ENCODE measurements around the gene HTR6.

The HTR6 gene

GRCh38 chr1:19670787-19671186 lies 6.1 kb downstream of the HTR6 start:
- Histone ChIP-seq H3K4me1 (ENCODE audit: insufficient read depth, low read length, poor library complexity, severe bottlenecking) (no peaks in the 10 kb centered on the region), H3K4me2 (ENCODE audit: low read depth, low read length, poor library complexity, severe bottlenecking) (no peak overlapping the region), H3K4me3 (ENCODE audit: low read length, poor library complexity, severe bottlenecking) (no peak overlapping the region), H3F3A (ENCODE audit: low read depth) (no peaks in the 10 kb centered on the region), H3K9ac (ENCODE audit: low read depth, low read length, poor library complexity, severe bottlenecking) (no peak overlapping the region), H2AFZ (ENCODE audit: low read length) (no peak overlapping the region), H3K79me2 (ENCODE audit: insufficient read depth, low read length) (no peaks in the 10 kb centered on the region), H3K27me3 (ENCODE audit: insufficient read depth, low read length, poor library complexity, severe bottlenecking) (no peaks in the 10 kb centered on the region), H4K20me1 (ENCODE audit: insufficient read depth, low read length, poor library complexity, severe bottlenecking) (no peaks in the 10 kb centered on the region), H3K36me3 (ENCODE audit: insufficient read depth, low read length) (no peaks in the 10 kb centered on the region), H3K9me2 (replicated peaks; ENCODE audit: low read depth, low read length) (no peaks in the 10 kb centered on the region), H3K9me3 (ENCODE audit: insufficient read depth, low read depth, low read length) (no peaks in the 10 kb centered on the region)
- no peak for TF ChIP-seq EZH2phosphoT487 (IDR thresholded peaks at IDR 0.05; ENCODE audit: borderline replicate concordance)
- no peak for TF ChIP-seq CTCF (conservative IDR thresholded peaks at IDR 0.05; ENCODE audit: low read length)

- Histone ChIP-seq H4K20me1 (ENCODE audit: insufficient read depth, low read length, poor library complexity, severe bottlenecking) (no peaks in the 10 kb centered on the region), H3K27me3 (ENCODE audit: insufficient read depth, low read length, poor library complexity, severe bottlenecking) (no peaks in the 10 kb centered on the region), H3K9me2 (replicated peaks; ENCODE audit: low read depth, low read length) (no peaks in the 10 kb centered on the region), H3K79me2 (ENCODE audit: insufficient read depth, low read length) (no peaks in the 10 kb centered on the region), H3K4me1 (ENCODE audit: insufficient read depth, low read length, poor library complexity, severe bottlenecking) (no peaks in the 10 kb centered on the region), H2AFZ (ENCODE audit: low read length) (no peak overlapping the region), H3K4me2 (ENCODE audit: low read depth, low read length, poor library complexity, severe bottlenecking) (no peak overlapping the region), H3K9me3 (ENCODE audit: insufficient read depth, low read depth, low read length) (no peaks in the 10 kb centered on the region), H3K36me3 (ENCODE audit: insufficient read depth, low read length) (no peaks in the 10 kb centered on the region), H3K9ac (ENCODE audit: low read depth, low read length, poor library complexity, severe bottlenecking) (no peak overlapping the region), H3F3A (ENCODE audit: low read depth) (no peaks in the 10 kb centered on the region), H3K4me3 (ENCODE audit: low read length, poor library complexity, severe bottlenecking) (no peak overlapping the region)
- TF ChIP-seq CTCF (conservative IDR thresholded peaks at IDR 0.05; ENCODE audit: low read length) (no peak), EZH2phosphoT487 (IDR thresholded peaks at IDR 0.05; ENCODE audit: borderline replicate concordance) (no peak)
Observed at GRCh38 chr1:19672237-19672636, 7.6 kb downstream of the HTR6 start.

GRCh38 chr1:19675797-19676196 lies 11.1 kb downstream of the HTR6 start:
- Histone ChIP-seq H3K36me3 (ENCODE audit: insufficient read depth, low read length) (no peaks in the 10 kb centered on the region), H3K9me3 (ENCODE audit: insufficient read depth, low read depth, low read length) (no peaks in the 10 kb centered on the region), H3K9ac (ENCODE audit: low read depth, low read length, poor library complexity, severe bottlenecking) (no peak overlapping the region), H3K27me3 (ENCODE audit: insufficient read depth, low read length, poor library complexity, severe bottlenecking) (no peaks in the 10 kb centered on the region), H4K20me1 (ENCODE audit: insufficient read depth, low read length, poor library complexity, severe bottlenecking) (no peaks in the 10 kb centered on the region), H2AFZ (ENCODE audit: low read length) (no peak overlapping the region), H3K9me2 (replicated peaks; ENCODE audit: low read depth, low read length) (no peaks in the 10 kb centered on the region), H3K79me2 (ENCODE audit: insufficient read depth, low read length) (no peaks in the 10 kb centered on the region), H3K4me3 (ENCODE audit: low read length, poor library complexity, severe bottlenecking) (no peak overlapping the region), H3K4me2 (ENCODE audit: low read depth, low read length, poor library complexity, severe bottlenecking) (no peak overlapping the region), H3F3A (ENCODE audit: low read depth) (no peaks in the 10 kb centered on the region), H3K4me1 (ENCODE audit: insufficient read depth, low read length, poor library complexity, severe bottlenecking) (no peaks in the 10 kb centered on the region)
- TF ChIP-seq CTCF (conservative IDR thresholded peaks at IDR 0.05; ENCODE audit: low read length) (no peak), EZH2phosphoT487 (IDR thresholded peaks at IDR 0.05; ENCODE audit: borderline replicate concordance) (no peak)

Measured in Loucy (cell line).